Stimulated activated naive CD8-positive, alpha-beta T cell treated with anti-CD3 and anti-CD28 coated beads, Interleukin-15, amount 100 ng/mL, for 72 hours (primary cell): ENCODE data around the gene RPS3.

Experiments
- ATAC-seq: fragments of 150-1000 bp; cut with Tn5 transposase; 2 replicates; pipeline ENCODE4 v1.10.0; 2021; ENCODE audit warnings: mild to moderate bottlenecking, moderate library complexity
- DNase-seq, 2 donors: peaks; one replicate each; pipeline ENCODE4 v3.0.0; 2021 to 2022
- H3K27ac Mint-ChIP-seq, 2 donors: one replicate each; pipeline ENCODE4 v1.8.0; 2022; ENCODE audit warnings: mild to moderate bottlenecking in 2 of 2, mixed read lengths in 2 of 2, moderate library complexity in 2 of 2
- H3K27me3 Mint-ChIP-seq: one replicate; pipeline ENCODE4 v1.8.0; 2022; ENCODE audit warnings: mixed read lengths
- H3K4me1 Mint-ChIP-seq: one replicate; pipeline ENCODE4 v1.8.0; 2022; ENCODE audit warnings: mild to moderate bottlenecking, mixed read lengths
- H3K4me3 Mint-ChIP-seq, 2 donors: one replicate each; pipeline ENCODE4 v1.8.0; 2022; ENCODE audit warnings: mild to moderate bottlenecking in 2 of 2, mixed read lengths in 2 of 2, moderate library complexity in 1 of 2
- H3K9me3 Mint-ChIP-seq, 2 donors: one replicate each; pipeline ENCODE4 v1.8.0; 2022; ENCODE audit warnings: mixed read lengths in 2 of 2

The RPS3 gene

GRCh38 chr11:75421902-75422247, 22.6 kb downstream of the RPS3 start:
- Mint-ChIP-seq H3K4me3 (no peak overlapping the region), H3K4me1 (no peaks in the 10 kb centered on the region), H3K9me3 (no peaks in the 10 kb centered on the region), H3K27ac (no peak overlapping the region), H3K27me3 (no peaks in the 10 kb centered on the region)
- DNase-seq: no peak
- ATAC-seq: no peak

GRCh38 chr11:75422248-75423231, 23.2 kb downstream of the RPS3 start:
- Mint-ChIP-seq H3K9me3 (no peaks in the 10 kb centered on the region), H3K4me1 (no peaks in the 10 kb centered on the region)

GRCh38 chr11:75423721-75424120, 24.4 kb downstream of the RPS3 start:
- H3K4me1 Mint-ChIP-seq: peaks cover 7% of the 10 kb centered on the region
- peaks cover 0 to 1% of the 10 kb centered on the region in 2 donors for H3K9me3 Mint-ChIP-seq
- ATAC-seq (no peak), DNase-seq (no peak)
- no peak overlapping the region for H3K27ac Mint-ChIP-seq
- H3K27me3 Mint-ChIP-seq: peaks cover 10% of the 10 kb centered on the region
- no peak overlapping the region for H3K4me3 Mint-ChIP-seq

More at GRCh38 chr11:75422248-75423231, 23.2 kb downstream of the RPS3 start:
- H3K27me3 Mint-ChIP-seq: no peaks in the 10 kb centered on the region
- no peak overlapping the region for H3K4me3 Mint-ChIP-seq
- peak overlapping the region in 1 of 2 donors; percentile 71 for H3K27ac Mint-ChIP-seq
- DNase-seq (no peak), ATAC-seq (no peak)

GRCh38 chr11:75424396-75424795, 25.1 kb downstream of the RPS3 start:
- peaks cover 14% of the 10 kb centered on the region for H3K4me1 Mint-ChIP-seq
- H3K9me3 Mint-ChIP-seq: peaks cover 0 to 8% of the 10 kb centered on the region in 2 donors
- H3K27me3 Mint-ChIP-seq: peaks cover 17% of the 10 kb centered on the region
- no peak for DNase-seq
- no peak overlapping the region for H3K27ac Mint-ChIP-seq
- ATAC-seq: no peak
- no peak overlapping the region for H3K4me3 Mint-ChIP-seq

- H3K9me3 Mint-ChIP-seq: peaks cover 0 to 11% of the 10 kb centered on the region in 2 donors
- DNase-seq: no peak
- no peak for ATAC-seq
- peaks cover 18% of the 10 kb centered on the region for H3K4me1 Mint-ChIP-seq
- peaks cover 22% of the 10 kb centered on the region for H3K27me3 Mint-ChIP-seq
- no peak overlapping the region for H3K4me3 Mint-ChIP-seq
- H3K27ac Mint-ChIP-seq: no peak overlapping the region
Observed at GRCh38 chr11:75425422-75425821, 26.1 kb downstream of the RPS3 start.

- Mint-ChIP-seq H3K27me3 (peaks cover 35% of the 10 kb centered on the region), H3K4me3 (no peak overlapping the region), H3K4me1 (peaks cover 29% of the 10 kb centered on the region), H3K27ac (no peak overlapping the region), H3K9me3 (peaks cover 0 to 11% of the 10 kb centered on the region in 2 donors)
- ATAC-seq: no peak
- no peak for DNase-seq
Observed at GRCh38 chr11:75426720-75427086, 27.4 kb downstream of the RPS3 start.

- Mint-ChIP-seq H3K27ac (no peak overlapping the region), H3K4me3 (no peak overlapping the region), H3K27me3 (peaks cover 40% of the 10 kb centered on the region), H3K4me1 (peaks cover 29% of the 10 kb centered on the region), H3K9me3 (peaks cover 0 to 11% of the 10 kb centered on the region in 2 donors)
- ATAC-seq (no peak), DNase-seq (no peak)
Observed at GRCh38 chr11:75427181-75427580, 27.9 kb downstream of the RPS3 start.

GRCh38 chr11:75428281-75428724, 29.0 kb downstream of the RPS3 start:
- ATAC-seq (peak; percentile 79), DNase-seq (peak; percentile 67 to 83)
- H3K27me3 Mint-ChIP-seq: peaks cover 51% of the 10 kb centered on the region
- H3K9me3 Mint-ChIP-seq: peaks cover 0 to 11% of the 10 kb centered on the region in 2 donors
- peaks cover 35% of the 10 kb centered on the region for H3K4me1 Mint-ChIP-seq
- H3K4me3 Mint-ChIP-seq: peak overlapping the region; percentile 79 to 80
- H3K27ac Mint-ChIP-seq: no peak overlapping the region

GRCh38 chr11:75428989-75429640, 29.8 kb downstream of the RPS3 start:
- Mint-ChIP-seq H3K9me3 (peaks cover 0 to 11% of the 10 kb centered on the region in 2 donors), H3K4me3 (peak overlapping the region; percentile 67 to 80), H3K27ac (no peak overlapping the region), H3K4me1 (peaks cover 35% of the 10 kb centered on the region), H3K27me3 (peaks cover 59% of the 10 kb centered on the region)
- DNase-seq (no peak), ATAC-seq (no peak)

GRCh38 chr11:75429641-75429901, 30.3 kb downstream of the RPS3 start:
- DNase-seq: no peak

GRCh38 chr11:75429902-75430713, 30.8 kb downstream of the RPS3 start:
- Mint-ChIP-seq H3K4me3 (peak overlapping the region; percentile 74 to 86), H3K27me3 (peaks cover 66% of the 10 kb centered on the region), H3K9me3 (peaks cover 0 to 11% of the 10 kb centered on the region in 2 donors), H3K27ac (no peak overlapping the region), H3K4me1 (peaks cover 35% of the 10 kb centered on the region)
- DNase-seq (peak; percentile 58 to 62), ATAC-seq (peak; percentile 73)

More at GRCh38 chr11:75429641-75429901, 30.3 kb downstream of the RPS3 start:
- Mint-ChIP-seq H3K9me3 (peaks cover 0 to 11% of the 10 kb centered on the region in 2 donors), H3K4me3 (peak overlapping the region; percentile 67 to 80), H3K27ac (no peak overlapping the region), H3K27me3 (peaks cover 63% of the 10 kb centered on the region), H3K4me1 (peaks cover 35% of the 10 kb centered on the region)
- no peak for ATAC-seq

GRCh38 chr11:75430714-75431532, 31.6 kb downstream of the RPS3 start:
- Mint-ChIP-seq H3K4me3 (peak overlapping the region; percentile 74 to 86), H3K27ac (no peak overlapping the region), H3K4me1 (peaks cover 35% of the 10 kb centered on the region), H3K27me3 (peaks cover 66% of the 10 kb centered on the region), H3K9me3 (peaks cover 0 to 11% of the 10 kb centered on the region in 2 donors)
- ATAC-seq: no peak
- DNase-seq: no peak

- no peak for ATAC-seq
- Mint-ChIP-seq H3K4me1 (peaks cover 35% of the 10 kb centered on the region), H3K27me3 (peaks cover 66% of the 10 kb centered on the region), H3K27ac (no peak overlapping the region), H3K9me3 (peaks cover 0 to 11% of the 10 kb centered on the region in 2 donors), H3K4me3 (peak overlapping the region in 1 of 2 donors; percentile 57)
- no peak for DNase-seq
Observed at GRCh38 chr11:75431533-75432525, 32.5 kb downstream of the RPS3 start.

- Mint-ChIP-seq H3K4me1 (peaks cover 35% of the 10 kb centered on the region), H3K9me3 (peaks cover 0 to 11% of the 10 kb centered on the region in 2 donors), H3K4me3 (no peak within 1 kb of the TSS), H3K27me3 (peaks cover 64% of the 10 kb centered on the region), H3K27ac (peak within 1 kb of the TSS in 1 of 2 donors; percentile 48)
- DNase-seq (no peak), ATAC-seq (no peak)
Observed at GRCh38 chr11:75432911-75433321, 33.6 kb downstream of the RPS3 start, which contains the start of gene KLHL35. Gene KLHL35, minus strand, starts transcription at chr11:75433203. Its CDS starts 2,574 bp downstream, at chr11:75430629.
